ENCODE measurements around the gene TAGAP. TPM values are rescaled to one million over a fixed set of nuclear protein-coding genes. Genes with fewer than 3 reads are reported as not detected.
A peak's percentile ranks its signal among the peaks of the same experiment; 100 is the strongest.

Gene TAGAP
- total and polyA plus RNA-seq, 10 of the 15 experiments (the other 5 are each of a cell fraction or from before 2014, with no cell fraction given) = 5.3 to 27.4 (median 18.9) TPM

- H3K79me2 ChIP-seq (ENCODE audit: control insufficient read depth, insufficient read depth, low read length) = no peaks in the 10 kb centered on the region
- H3K9ac ChIP-seq (ENCODE audit: control insufficient read depth, insufficient read depth, low read length) = no peak overlapping the region
- ChIA-PET CTCF (interaction anchor here (1.0 to 2.9 kb wide), 4 partner anchors 15 to 80 kb away, joined by 3 to 13 read pairs (median 9); partner anchors contain the start of gene RSPH3), POLR2A (interaction anchor here (0.9 kb wide), 1 partner anchor 15 kb away, joined by 7 read pairs; no protein-coding TSS in a partner anchor), SMC1A (ENCODE audit: uncharacterized antibody, unreplicated experiment) (no interaction called here), RAD21 (ENCODE audit: unreplicated experiment) (no interaction called here)
- DNase-seq (ENCODE audit: low read depth, low spot score) (no peak), ATAC-seq (peak; percentile 63), FAIRE-seq (no peak)
- no peaks in the 10 kb centered on the region for H3K27me3 ChIP-seq (replicated peaks in 1 of 2; ENCODE audit: control insufficient read depth in 2 of 2, insufficient read depth in 2 of 2, low read length in 1 of 2)
- no TSS peak for BruUV-seq (replicated peaks)
- H3K27ac ChIP-seq (ENCODE audit: control insufficient read depth, insufficient read depth) = no peak overlapping the region
- H3K9me3 ChIP-seq (replicated peaks; ENCODE audit: control insufficient read depth, insufficient read depth, low read length) = peaks cover 13% of the 10 kb centered on the region; the same call in 2 of the 3 replicates
- H4K20me1 ChIP-seq (ENCODE audit: control insufficient read depth, insufficient read depth) = no peaks in the 10 kb centered on the region
- 6% methylated on average over 4 of the region's 4 CpGs for WGBS (ENCODE audit: insufficient coverage, insufficient replicate concordance, low lambda C conversion rate, missing lambda C conversion rate)
- H3K4me2 ChIP-seq (ENCODE audit: control insufficient read depth, insufficient read depth) = no peak overlapping the region
- intact Hi-C loops (cut with micrococcal nuclease; ENCODE audit: unreplicated experiment) = no loop called here
- in situ Hi-C loops (cut with MboI) = loop anchor here (25.0 kb wide), 1 partner anchor 438 kb away; no protein-coding TSS in a partner anchor
- no peaks in the 10 kb centered on the region for H3K36me3 ChIP-seq (ENCODE audit: control insufficient read depth in 2 of 2, insufficient read depth in 2 of 2, low read length in 1 of 2)
- H3K4me1 ChIP-seq (ENCODE audit: control insufficient read depth, insufficient read depth, low read length) = no peaks in the 10 kb centered on the region
- no peak overlapping the region for H2AFZ ChIP-seq (ENCODE audit: control insufficient read depth, low read depth, low read length)
- H3K4me3 ChIP-seq = no peak overlapping the region
- TF ChIP-seq IKZF2 (IDR thresholded peaks at IDR 0.05) (peak; percentile 42 to 47; a peak in 2 of 4 replicates), BHLHE40 (IDR thresholded peaks at IDR 0.05; ENCODE audit: borderline replicate concordance in 1 of 2, low read depth in 2 of 2, low read length in 1 of 2) (peak in 1 of 2 experiments; percentile 38; a peak in 1 of 4 replicates), RUNX3 (IDR thresholded peaks at IDR 0.05; ENCODE audit: low read length) (no peak), DPF2 (IDR thresholded peaks at IDR 0.05) (no peak), NFYA (IDR thresholded peaks at IDR 0.05; ENCODE audit: borderline replicate concordance, low read depth, low read length) (no peak), USF2 (IDR thresholded peaks at IDR 0.05; ENCODE audit: borderline replicate concordance, low read depth, low read length) (no peak), CHD4 (IDR thresholded peaks at IDR 0.05) (no peak), FOXK2 (IDR thresholded peaks at IDR 0.05) (no peak), CREM (IDR thresholded peaks at IDR 0.05; ENCODE audit: low read depth) (no peak), ZNF384 (IDR thresholded peaks at IDR 0.05; ENCODE audit: borderline replicate concordance, low read depth, low read length) (no peak), ZBED1 (IDR thresholded peaks at IDR 0.05; ENCODE audit: borderline replicate concordance) (no peak), ATF2 (IDR thresholded peaks at IDR 0.05; ENCODE audit: low read length) (no peak), POLR2A (IDR thresholded peaks at IDR 0.05; ENCODE audit: low read depth, low read length) (no peak), SKIL (IDR thresholded peaks at IDR 0.05; ENCODE audit: low read depth, poor library complexity, severe bottlenecking) (peak; percentile 73), MTA2 (IDR thresholded peaks at IDR 0.05; ENCODE audit: low read depth) (peak; percentile 32; the same call in 1 of the 2 replicates), BCL11A (IDR thresholded peaks at IDR 0.05; ENCODE audit: low read depth, low read length) (no peak), STAT1 (conservative IDR thresholded peaks at IDR 0.05) (no peak)
- TF ChIP-seq, protein P1, sequence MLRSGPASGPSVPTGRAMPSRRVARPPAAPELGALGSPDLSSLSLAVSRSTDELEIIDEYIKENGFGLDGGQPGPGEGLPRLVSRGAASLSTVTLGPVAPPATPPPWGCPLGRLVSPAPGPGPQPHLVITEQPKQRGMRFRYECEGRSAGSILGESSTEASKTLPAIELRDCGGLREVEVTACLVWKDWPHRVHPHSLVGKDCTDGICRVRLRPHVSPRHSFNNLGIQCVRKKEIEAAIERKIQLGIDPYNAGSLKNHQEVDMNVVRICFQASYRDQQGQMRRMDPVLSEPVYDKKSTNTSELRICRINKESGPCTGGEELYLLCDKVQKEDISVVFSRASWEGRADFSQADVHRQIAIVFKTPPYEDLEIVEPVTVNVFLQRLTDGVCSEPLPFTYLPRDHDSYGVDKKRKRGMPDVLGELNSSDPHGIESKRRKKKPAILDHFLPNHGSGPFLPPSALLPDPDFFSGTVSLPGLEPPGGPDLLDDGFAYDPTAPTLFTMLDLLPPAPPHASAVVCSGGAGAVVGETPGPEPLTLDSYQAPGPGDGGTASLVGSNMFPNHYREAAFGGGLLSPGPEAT (IDR thresholded peaks at IDR 0.05; ENCODE audit: low read depth) = 0 out of 2 replicates have a peak, but pooled peaks have one; percentile 14
- TF ChIP-seq, protein P2, sequence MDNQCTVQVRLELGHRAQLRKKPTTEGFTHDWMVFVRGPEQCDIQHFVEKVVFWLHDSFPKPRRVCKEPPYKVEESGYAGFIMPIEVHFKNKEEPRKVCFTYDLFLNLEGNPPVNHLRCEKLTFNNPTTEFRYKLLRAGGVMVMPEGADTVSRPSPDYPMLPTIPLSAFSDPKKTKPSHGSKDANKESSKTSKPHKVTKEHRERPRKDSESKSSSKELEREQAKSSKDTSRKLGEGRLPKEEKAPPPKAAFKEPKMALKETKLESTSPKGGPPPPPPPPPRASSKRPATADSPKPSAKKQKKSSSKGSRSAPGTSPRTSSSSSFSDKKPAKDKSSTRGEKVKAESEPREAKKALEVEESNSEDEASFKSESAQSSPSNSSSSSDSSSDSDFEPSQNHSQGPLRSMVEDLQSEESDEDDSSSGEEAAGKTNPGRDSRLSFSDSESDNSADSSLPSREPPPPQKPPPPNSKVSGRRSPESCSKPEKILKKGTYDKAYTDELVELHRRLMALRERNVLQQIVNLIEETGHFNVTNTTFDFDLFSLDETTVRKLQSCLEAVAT (IDR thresholded peaks at IDR 0.05) = no peak
Observed at GRCh38 chr6:159023893-159024292, 20.9 kb downstream of the TAGAP start.
